ENCODE data around the gene PGM2.

DNA sequence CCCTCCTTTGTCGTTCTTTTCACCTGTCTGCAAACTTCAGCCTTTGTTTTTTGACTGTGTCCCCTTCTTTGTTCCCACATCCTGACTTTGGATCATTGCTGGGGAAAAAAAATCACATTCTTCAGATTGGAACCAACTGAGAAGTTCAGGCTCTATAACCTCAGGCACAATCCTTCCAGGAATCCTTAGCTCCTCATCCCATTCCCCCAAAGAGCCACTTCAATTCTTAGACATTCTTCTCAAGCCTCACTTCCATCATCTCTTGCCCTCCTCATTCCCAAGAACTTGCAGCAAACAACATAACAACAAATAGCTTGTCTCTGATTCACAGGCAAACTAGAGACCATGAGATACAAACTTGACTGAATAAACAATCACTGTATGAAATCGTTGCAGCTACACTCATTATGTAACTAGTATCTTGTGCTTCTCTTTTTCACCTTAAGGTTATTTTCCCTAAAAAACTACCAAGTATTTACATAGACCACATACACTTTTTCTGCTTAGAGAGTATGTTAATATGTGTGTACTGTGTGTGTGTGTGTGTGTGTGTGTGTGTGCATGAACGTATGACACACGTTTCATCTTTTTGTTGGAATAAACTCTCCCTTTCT lies 26.4 kb upstream of the PGM2 start:
- TF ChIP-seq CTCF (IDR thresholded peaks at IDR 0.05) (no peak), POLR2A (IDR thresholded peaks at IDR 0.05) (no peak), POLR2AphosphoS5 (IDR thresholded peaks at IDR 0.05) (no peak), EP300 (IDR thresholded peaks at IDR 0.05) (no peak)

Data from upper lobe of left lung (tissue), 4 donors.